ENCODE measurements around the gene NABP2.

The NABP2 gene

GRCh38 chr12:56213878-56214277 lies 10.3 kb upstream of the NABP2 start:
- no peak for DNase-seq (ENCODE audit: low read depth)

GRCh38 chr12:56216461-56216860 lies 7.7 kb upstream of the NABP2 start:
- DNase-seq (ENCODE audit: low read depth): no peak

- no peak for DNase-seq (ENCODE audit: low read depth)
Observed at GRCh38 chr12:56219840-56220239, 4.3 kb upstream of the NABP2 start.

- DNase-seq (ENCODE audit: low read depth): no peak
Observed at GRCh38 chr12:56220611-56221231, 3.4 kb upstream of the NABP2 start.

GRCh38 chr12:56221232-56221756 lies 2.8 kb upstream of the NABP2 start:
- no peak for DNase-seq (ENCODE audit: low read depth)

- peak; percentile 90 for DNase-seq (ENCODE audit: low read depth)
Observed at GRCh38 chr12:56221757-56222530, 2.2 kb upstream of the NABP2 start, which contains the start of gene RNF41. Gene RNF41 (minus strand): TSS chr12:56221922. CDS start chr12:56214047, 7,875 bp downstream.

GRCh38 chr12:56222531-56222895 lies 1.6 kb upstream of the NABP2 start:
- no peak for DNase-seq (ENCODE audit: low read depth)

GRCh38 chr12:56223571-56224101 lies 506 bp upstream of the NABP2 start:
- DNase-seq (ENCODE audit: low read depth): no peak

GRCh38 chr12:56224954-56225353 lies 812 bp downstream of the NABP2 start:
- DNase-seq (ENCODE audit: low read depth): no peak

GRCh38 chr12:56229082-56229481 lies 4.9 kb downstream of the NABP2 start:
- no peak for DNase-seq (ENCODE audit: low read depth)

GRCh38 chr12:56229916-56230431 lies 5.8 kb downstream of the NABP2 start, which contains the start of gene SLC39A5:
Gene SLC39A5 (plus strand): TSS chr12:56230051. CDS start chr12:56231275, 1,224 bp downstream.
- no peak for DNase-seq (ENCODE audit: low read depth)

- no peak for DNase-seq (ENCODE audit: low read depth)
Observed at GRCh38 chr12:56230432-56231183, 6.5 kb downstream of the NABP2 start.

- DNase-seq (ENCODE audit: low read depth): no peak
Observed at GRCh38 chr12:56231184-56231582, 7.0 kb downstream of the NABP2 start.

GRCh38 chr12:56234746-56235436 lies 10.7 kb downstream of the NABP2 start:
- no peak for DNase-seq (ENCODE audit: low read depth)

- DNase-seq (ENCODE audit: low read depth): no peak
Observed at GRCh38 chr12:56236091-56236490, 11.9 kb downstream of the NABP2 start.

- DNase-seq (ENCODE audit: low read depth): no peak
Observed at GRCh38 chr12:56236985-56237384, 12.8 kb downstream of the NABP2 start.

GRCh38 chr12:56237552-56237951 lies 13.4 kb downstream of the NABP2 start:
- DNase-seq (ENCODE audit: low read depth): no peak

- no peak for DNase-seq (ENCODE audit: low read depth)
Observed at GRCh38 chr12:56241424-56242303, 17.5 kb downstream of the NABP2 start.

- no peak for DNase-seq (ENCODE audit: low read depth)
Observed at GRCh38 chr12:56242986-56243385, 18.8 kb downstream of the NABP2 start.

GRCh38 chr12:56243731-56244181 lies 19.6 kb downstream of the NABP2 start:
- DNase-seq (ENCODE audit: low read depth): no peak

Data from stimulated activated CD8-positive, alpha-beta memory T cell treated with anti-CD3 and anti-CD28 coated beads, Interleukin-15, amount 100 ng/mL, for 1 hour (primary cell).